WTC11 (cell line): Measurements from ENCODE around the gene IRAK2. TPM values are rescaled to one million over a fixed set of nuclear protein-coding genes. Genes with fewer than 3 reads are reported as not detected.

Experiments
- ATAC-seq: fragments of 200-7000 bp; cut with Tn5 transposase; 2 replicates; pipeline ENCODE4 v1.10.0; 2021; ENCODE audit warnings: mild to moderate bottlenecking, moderate library complexity
- CTCF ChIA-PET: fragments of 300-600 bp; sonication (Branson Sonifier 250); formaldehyde crosslinking; loops from one replicate; lab custom pipeline; 2021; ENCODE audit warnings: antibody characterized with exemption; lab: Charles Lee
- POLR2A ChIA-PET: fragments of 350-600 bp; sonication (Branson Sonifier 250); formaldehyde crosslinking; loops from one replicate; lab custom pipeline; 2021; ENCODE audit warnings: antibody characterized with exemption; lab: Charles Lee
- DNase-seq: peaks from one replicate; pipeline ENCODE4 v3.0.0; 2021; ENCODE audit warnings: low spot score
- H3K27ac Mint-ChIP-seq: 2 replicates; pipeline ENCODE4 v1.8.0; 2021; ENCODE audit warnings: mixed read lengths
- H3K27me3 Mint-ChIP-seq: 2 replicates; pipeline ENCODE4 v1.8.0; 2021; ENCODE audit warnings: low read depth, mild to moderate bottlenecking, moderate library complexity, mixed read lengths
- H3K36me3 Mint-ChIP-seq: 2 replicates; pipeline ENCODE4 v1.8.0; 2021; ENCODE audit warnings: mixed read lengths
- H3K4me1 Mint-ChIP-seq: 2 replicates; pipeline ENCODE4 v1.8.0; 2022; ENCODE audit warnings: mixed read lengths
- H3K4me3 Mint-ChIP-seq: 2 replicates; pipeline ENCODE4 v1.8.0; 2021; ENCODE audit warnings: mild to moderate bottlenecking, moderate library complexity, mixed read lengths
- H3K9me3 Mint-ChIP-seq: 2 replicates; pipeline ENCODE4 v1.8.0; 2021; ENCODE audit warnings: mixed read lengths
- AFF4 ChIP-seq: sonication (generic); formaldehyde crosslinking; IDR thresholded peaks from 2 replicates; pipeline ENCODE4 v1.8.1; 2023; ENCODE audit warnings: mild to moderate bottlenecking, missing genetic modification reagents, borderline replicate concordance
- ATF2 ChIP-seq: sonication (generic); formaldehyde crosslinking; IDR thresholded peaks from 2 replicates; pipeline ENCODE4 v1.8.1; 2022; ENCODE audit warnings: low read depth, missing genetic modification reagents, borderline replicate concordance
- E2F5 ChIP-seq: sonication (generic); formaldehyde crosslinking; IDR thresholded peaks from 2 replicates; pipeline ENCODE4 v1.8.1; 2022; ENCODE audit warnings: mild to moderate bottlenecking, moderate library complexity, missing genetic modification reagents
- GABPB1 ChIP-seq: sonication (generic); formaldehyde crosslinking; IDR thresholded peaks from 2 replicates; pipeline ENCODE4 v1.8.1; 2023; ENCODE audit warnings: mild to moderate bottlenecking, missing genetic modification reagents
- GTF2I ChIP-seq: fragments of 250-450 bp; sonication (Bioruptor Pico); conservative IDR thresholded peaks from 2 replicates; pipeline ENCODE4 v1.4.0; 2021; ENCODE audit warnings: mild to moderate bottlenecking
- JAZF1 ChIP-seq: fragments of 250-450 bp; sonication (Bioruptor Pico); IDR thresholded peaks from 2 replicates; pipeline ENCODE4 v1.9.0; 2021; ENCODE audit warnings: moderate library complexity, mild to moderate bottlenecking, inconsistent platforms
- PRRX2 ChIP-seq: fragments of 250-450 bp; sonication (Bioruptor Pico); IDR thresholded peaks from 2 replicates; pipeline ENCODE4 v1.8.0; 2021; ENCODE audit warnings: mild to moderate bottlenecking
- SOX15 ChIP-seq: fragments of 250-450 bp; sonication (Bioruptor Pico); IDR thresholded peaks from 2 replicates; pipeline ENCODE4 v1.9.0; 2021; ENCODE audit warnings: mild to moderate bottlenecking
- USF1 ChIP-seq: sonication (generic); formaldehyde crosslinking; IDR thresholded peaks from 2 replicates; pipeline ENCODE4 v1.8.0; 2022; ENCODE audit warnings: mild to moderate bottlenecking, missing genetic modification reagents
- ZBTB21 ChIP-seq: sonication (generic); formaldehyde crosslinking; IDR thresholded peaks from 2 replicates; pipeline ENCODE4 v1.8.1; 2023; ENCODE audit warnings: mild to moderate bottlenecking, missing genetic modification reagents, borderline replicate concordance
- ZNF219 ChIP-seq: sonication (generic); formaldehyde crosslinking; IDR thresholded peaks from 2 replicates; pipeline ENCODE4 v1.8.0; 2023; ENCODE audit warnings: missing genetic modification reagents, mild to moderate bottlenecking, borderline replicate concordance
- ZNF416 ChIP-seq: fragments of 250-450 bp; sonication (Bioruptor Pico); IDR thresholded peaks from 2 replicates; pipeline ENCODE4 v1.9.0; 2021; ENCODE audit warnings: mild to moderate bottlenecking, inconsistent platforms
- ZNF423 ChIP-seq: fragments of 250-450 bp; sonication (Bioruptor Pico); IDR thresholded peaks from 2 replicates; pipeline ENCODE4 v2.1.2; 2022; ENCODE audit warnings: mild to moderate bottlenecking, moderate library complexity
- total RNA-seq: library from RNA; stranded (reverse); gene quantifications from 3 replicates; pipeline ENCODE4 v1.2.3, GENCODE V29; 2021
- TF ChIP-seq, protein P1 (sequence below): sonication (generic); formaldehyde crosslinking; IDR thresholded peaks from 2 replicates; pipeline ENCODE4 v1.8.0; 2022; ENCODE audit warnings: mild to moderate bottlenecking, missing genetic modification reagents
- TF ChIP-seq, protein P2 (sequence below): sonication (generic); formaldehyde crosslinking; IDR thresholded peaks from 2 replicates; pipeline ENCODE4 v1.8.1; 2022; ENCODE audit warnings: mild to moderate bottlenecking, missing genetic modification reagents, moderate library complexity, borderline replicate concordance

Gene IRAK2
- total RNA-seq, 1 experiment from 2014 or later, result 1.4 TPM

GRCh38 chr3:10137178-10137577 is 27.5 kb upstream of the IRAK2 start:
- H3K4me1 Mint-ChIP-seq, result no peaks in the 10 kb centered on the region
- H3K4me3 Mint-ChIP-seq, result no peak overlapping the region
- CTCF ChIA-PET, result no interaction called here
- H3K9me3 Mint-ChIP-seq, result peaks cover 6% of the 10 kb centered on the region
- no peak for TF ChIP-seq PRRX2 (CRISPR knock-in tag)
- no peak for TF ChIP-seq GTF2I (CRISPR knock-in tag)
- no peak for TF ChIP-seq GABPB1
- POLR2A ChIA-PET, result no interaction called here
- no peaks in the 10 kb centered on the region for H3K36me3 Mint-ChIP-seq
- DNase-seq, result no peak
- no peak overlapping the region for H3K27ac Mint-ChIP-seq
- H3K27me3 Mint-ChIP-seq, result no peaks in the 10 kb centered on the region; the same call in 1 of the 2 replicates
- no peak for ATAC-seq

DNA sequence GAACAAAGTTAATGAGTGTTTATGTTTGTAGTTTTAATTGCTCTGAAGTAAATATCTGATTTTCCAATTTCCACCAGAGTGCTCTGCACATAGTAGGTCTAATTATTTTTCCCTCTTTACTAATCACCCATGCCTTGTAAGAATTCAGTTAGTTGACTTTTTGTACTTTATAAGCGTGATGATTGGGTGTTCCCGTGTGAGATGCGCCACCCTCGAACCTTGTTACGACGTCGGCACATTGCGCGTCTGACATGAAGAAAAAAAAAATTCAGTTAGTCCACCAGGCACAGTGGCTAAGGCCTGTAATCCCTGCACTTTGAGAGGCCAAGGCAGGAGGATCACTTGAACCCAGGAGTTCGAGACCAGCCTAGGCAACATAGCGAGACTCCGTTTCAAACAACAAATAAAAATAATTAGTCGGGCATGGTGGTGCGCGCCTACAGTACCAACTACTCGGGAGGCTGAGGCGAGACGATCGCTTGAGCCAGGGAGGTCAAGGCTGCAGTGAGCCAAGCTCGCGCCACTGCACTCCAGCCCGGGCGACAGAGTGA is 23.6 kb upstream of the IRAK2 start:
- Mint-ChIP-seq H3K36me3 (peaks cover 13% of the 10 kb centered on the region), H3K27me3 (no peaks in the 10 kb centered on the region), H3K4me1 (peaks cover 12% of the 10 kb centered on the region), H3K27ac (no peak overlapping the region), H3K4me3 (peak overlapping the region; percentile 83), H3K9me3 (peaks cover under 1% of the 10 kb centered on the region)
- DNase-seq (no peak), ATAC-seq (peak; percentile 10)
- no peak for TF ChIP-seq ZNF423 (CRISPR knock-in tag)
- TF ChIP-seq ZNF416, result no peak
- no peak for TF ChIP-seq ZBTB21
- TF ChIP-seq ZNF219 (CRISPR knock-in tag), result no peak
- no peak for TF ChIP-seq ATF2 (CRISPR knock-in tag)
- TF ChIP-seq USF1 (CRISPR knock-in tag), result no peak
- no peak for TF ChIP-seq AFF4
- no peak for TF ChIP-seq E2F5 (CRISPR knock-in tag)
- no peak for TF ChIP-seq JAZF1
- TF ChIP-seq, protein P1, sequence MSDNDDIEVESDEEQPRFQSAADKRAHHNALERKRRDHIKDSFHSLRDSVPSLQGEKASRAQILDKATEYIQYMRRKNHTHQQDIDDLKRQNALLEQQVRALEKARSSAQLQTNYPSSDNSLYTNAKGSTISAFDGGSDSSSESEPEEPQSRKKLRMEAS (CRISPR knock-in tag), result no peak
- TF ChIP-seq, protein P2, sequence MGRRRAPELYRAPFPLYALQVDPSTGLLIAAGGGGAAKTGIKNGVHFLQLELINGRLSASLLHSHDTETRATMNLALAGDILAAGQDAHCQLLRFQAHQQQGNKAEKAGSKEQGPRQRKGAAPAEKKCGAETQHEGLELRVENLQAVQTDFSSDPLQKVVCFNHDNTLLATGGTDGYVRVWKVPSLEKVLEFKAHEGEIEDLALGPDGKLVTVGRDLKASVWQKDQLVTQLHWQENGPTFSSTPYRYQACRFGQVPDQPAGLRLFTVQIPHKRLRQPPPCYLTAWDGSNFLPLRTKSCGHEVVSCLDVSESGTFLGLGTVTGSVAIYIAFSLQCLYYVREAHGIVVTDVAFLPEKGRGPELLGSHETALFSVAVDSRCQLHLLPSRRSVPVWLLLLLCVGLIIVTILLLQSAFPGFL (CRISPR knock-in tag), result no peak
- no peak for TF ChIP-seq SOX15 (CRISPR knock-in tag)
- POLR2A ChIA-PET, result interaction anchor here (0.6 to 1.0 kb wide), 3 partner anchors 25 to 180 kb away, joined by 3 to 5 read pairs (median 3); partner anchors contain the start of gene SEC13
- CTCF ChIA-PET, result interaction anchor here (0.5 to 1.4 kb wide), 3 partner anchors 24 to 107 kb away, joined by 4 to 6 read pairs (median 4); partner anchors contain the start of genes IRAK2 and TATDN2
